ENCODE results near the gene GPR152. TPM values are rescaled to one million over a fixed set of nuclear protein-coding genes. Genes with fewer than 3 reads are reported as not detected.

GPR152 gene
- total RNA-seq, 6 donors from 2014 or later: not detected

- H3K36me3 ChIP-seq: no peaks in the 10 kb centered on the region
- H3K27ac ChIP-seq: no peak overlapping the region
- DNase-seq: peak in 1 of 2 donors; percentile 82
- no peak for TF ChIP-seq CTCF (IDR thresholded peaks at IDR 0.05)
- TF ChIP-seq POLR2AphosphoS5 (IDR thresholded peaks at IDR 0.05): no peak
- no peaks in the 10 kb centered on the region for H3K27me3 ChIP-seq
- WGBS, 2 donors: 79 to 87% methylated on average over 6 to 15 of the region's 25 CpGs
- H3K4me1 ChIP-seq: peaks cover 0 to 5% (median 4%) of the 10 kb centered on the region in 4 donors
- H3K9me3 ChIP-seq: no peaks in the 10 kb centered on the region
- ATAC-seq (ENCODE audit: low FRiP score in 2 of 2): no peak
- no peak overlapping the region for H3K4me3 ChIP-seq
These were observed 3.7 kb upstream of the GPR152 start for GRCh38 chr11:67456068-67456705.

- Histone ChIP-seq H3K27me3 (no peaks in the 10 kb centered on the region), H3K9me3 (no peaks in the 10 kb centered on the region), H3K36me3 (no peaks in the 10 kb centered on the region), H3K4me3 (no peak within 1 kb of the TSS), H3K27ac (no peak within 1 kb of the TSS), H3K4me1 (peaks cover 0 to 5% (median 4%) of the 10 kb centered on the region in 4 donors)
- DNase-seq (no peak), ATAC-seq (ENCODE audit: low FRiP score in 2 of 2) (no peak)
- TF ChIP-seq EP300 (IDR thresholded peaks at IDR 0.05): no peak
- whole genome bisulfite sequencing, 2 donors: 77 to 96% methylated on average over 2 to 3 of the region's 3 CpGs
These were observed 2.5 kb upstream of the GPR152 start, which contains the start of gene CABP4 for GRCh38 chr11:67455054-67455453. CABP4 (plus strand) TSS chr11:67455354; CDS start chr11:67455424, 70 bp downstream.

- Histone ChIP-seq H3K27me3 (no peaks in the 10 kb centered on the region), H3K27ac (no peak overlapping the region), H3K9me3 (no peaks in the 10 kb centered on the region), H3K4me3 (no peak overlapping the region), H3K36me3 (no peaks in the 10 kb centered on the region), H3K4me1 (peaks cover 0 to 7% (median 5%) of the 10 kb centered on the region in 4 donors)
- 91 to 94% methylated on average over 3 to 21 of the region's 21 CpGs for WGBS, 2 donors
- peak in 1 of 2 donors; percentile 59 for DNase-seq
- ATAC-seq (ENCODE audit: low FRiP score in 2 of 2): no peak
- TF ChIP-seq POLR2A (IDR thresholded peaks at IDR 0.05): no peak
- no peak for TF ChIP-seq POLR2AphosphoS5 (IDR thresholded peaks at IDR 0.05)
- TF ChIP-seq EP300 (IDR thresholded peaks at IDR 0.05): no peak
- TF ChIP-seq CTCF (IDR thresholded peaks at IDR 0.05): no peak
These were observed 1.5 kb upstream of the GPR152 start for GRCh38 chr11:67453816-67454732.

GRCh38 chr11:67451658-67451976 is 912 bp downstream of the GPR152 start:
- peak overlapping the region in 3 of 4 donors; percentile 64 to 79 (median 74) for H3K27ac ChIP-seq

More at GRCh38 chr11:67451658-67451976, 912 bp downstream of the GPR152 start:
- Histone ChIP-seq H3K4me1 (peaks cover 0 to 7% (median 5%) of the 10 kb centered on the region in 4 donors), H3K4me3 (no peak overlapping the region), H3K27me3 (no peaks in the 10 kb centered on the region), H3K9me3 (no peaks in the 10 kb centered on the region), H3K36me3 (no peaks in the 10 kb centered on the region)
- 88 to 94% methylated on average over 13 to 14 of the region's 14 CpGs for WGBS, 2 donors
- TF ChIP-seq POLR2AphosphoS5 (IDR thresholded peaks at IDR 0.05) (no peak), CTCF (IDR thresholded peaks at IDR 0.05) (no peak)
- DNase-seq (peak in 1 of 2 donors; percentile 67), ATAC-seq (ENCODE audit: low FRiP score in 2 of 2) (no peak)
